ENCODE measurements around the gene SLC25A12.
"Not testable (repeated sequence)": the region's sequence is repeated elsewhere in the genome, so short reads cannot be mapped to it uniquely, and the experiment has no call there.

SLC25A12 gene

GRCh38 chr2:171813126-171813525 lies 80.9 kb downstream of the SLC25A12 start:
- Histone ChIP-seq H2BK12ac (ENCODE audit: low read length) (no peak overlapping the region), H3K9ac (ENCODE audit: low read depth, low read length, poor library complexity) (no peak overlapping the region), H3K27me3 (ENCODE audit: control insufficient read depth in 3 of 3, insufficient read depth in 3 of 3, low read depth in 1 of 3, low read length in 3 of 3) (no peaks in the 10 kb centered on the region), H4K91ac (ENCODE audit: low read depth, low read length, poor library complexity) (no peak overlapping the region), H3K9me3 (replicated peaks in 1 of 2; ENCODE audit: control insufficient read depth in 2 of 2, insufficient read depth in 1 of 2, low read depth in 1 of 2, low read length in 2 of 2) (no peaks in the 10 kb centered on the region), H3K79me1 (ENCODE audit: low read depth, low read length) (no peaks in the 10 kb centered on the region), H3K23ac (ENCODE audit: low read depth, low read length, poor library complexity) (no peak overlapping the region), H3K4me2 (ENCODE audit: insufficient read depth, low read length, poor library complexity, severe bottlenecking) (no peak overlapping the region), H3K18ac (ENCODE audit: low read length) (no peak overlapping the region), H3K4me3 (ENCODE audit: low read length in 2 of 2) (no peak overlapping the region), H2AFZ (ENCODE audit: low read length) (no peak overlapping the region), H2AK5ac (ENCODE audit: low read depth, low read length) (no peak overlapping the region), H2BK15ac (ENCODE audit: low read length) (no peak overlapping the region), H3K36me3 (replicated peaks in 1 of 2; ENCODE audit: control insufficient read depth in 2 of 2, insufficient read depth in 2 of 2, low read length in 2 of 2) (peaks cover 0 to 8% of the 10 kb centered on the region in 2 donors), H4K8ac (ENCODE audit: low read depth, low read length) (no peak overlapping the region), H3K4me1 (ENCODE audit: control insufficient read depth in 2 of 2, insufficient read depth in 1 of 2, low read depth in 1 of 2, low read length in 2 of 2) (no peaks in the 10 kb centered on the region), H3K27ac (replicated peaks; ENCODE audit: low read length) (no peak overlapping the region), H2BK120ac (ENCODE audit: low read depth, low read length) (no peak overlapping the region), H3K14ac (ENCODE audit: low read length) (no peak overlapping the region), H2BK5ac (ENCODE audit: low read length) (no peak overlapping the region), H3K4ac (ENCODE audit: low read length) (no peak overlapping the region)
- WGBS, 2 donors (ENCODE audit: extremely low coverage in 2 of 2, insufficient read length in 2 of 2, insufficient replicate concordance in 1 of 2): no CpG with 5 or more reads among the region's 3 CpGs
- no peak for DNase-seq (ENCODE audit: low spot score)

- Histone ChIP-seq H3K18ac (ENCODE audit: low read length) (no peak overlapping the region), H3K4ac (ENCODE audit: low read length) (no peak overlapping the region), H3K27ac (replicated peaks; ENCODE audit: low read length) (no peak overlapping the region), H4K8ac (ENCODE audit: low read depth, low read length) (no peak overlapping the region), H2BK15ac (ENCODE audit: low read length) (no peak overlapping the region), H2BK5ac (ENCODE audit: low read length) (no peak overlapping the region), H3K9me3 (replicated peaks in 1 of 2; ENCODE audit: control insufficient read depth in 2 of 2, insufficient read depth in 1 of 2, low read depth in 1 of 2, low read length in 2 of 2) (no peaks in the 10 kb centered on the region), H2BK12ac (ENCODE audit: low read length) (no peak overlapping the region), H2BK120ac (ENCODE audit: low read depth, low read length) (no peak overlapping the region), H3K36me3 (replicated peaks in 1 of 2; ENCODE audit: control insufficient read depth in 2 of 2, insufficient read depth in 2 of 2, low read length in 2 of 2) (peaks cover 0 to 8% of the 10 kb centered on the region in 2 donors), H3K9ac (ENCODE audit: low read depth, low read length, poor library complexity) (no peak overlapping the region), H2AFZ (ENCODE audit: low read length) (no peak overlapping the region), H2AK5ac (ENCODE audit: low read depth, low read length) (no peak overlapping the region), H3K4me1 (ENCODE audit: control insufficient read depth in 2 of 2, insufficient read depth in 1 of 2, low read depth in 1 of 2, low read length in 2 of 2) (peaks cover 2 to 3% of the 10 kb centered on the region in 2 donors), H3K14ac (ENCODE audit: low read length) (no peak overlapping the region), H3K4me3 (ENCODE audit: low read length in 2 of 2) (no peak overlapping the region), H3K79me1 (ENCODE audit: low read depth, low read length) (no peaks in the 10 kb centered on the region), H4K91ac (ENCODE audit: low read depth, low read length, poor library complexity) (no peak overlapping the region), H3K23ac (ENCODE audit: low read depth, low read length, poor library complexity) (no peak overlapping the region), H3K27me3 (ENCODE audit: control insufficient read depth in 3 of 3, insufficient read depth in 3 of 3, low read depth in 1 of 3, low read length in 3 of 3) (no peaks in the 10 kb centered on the region), H3K4me2 (ENCODE audit: insufficient read depth, low read length, poor library complexity, severe bottlenecking) (no peak overlapping the region)
- WGBS, 2 donors (ENCODE audit: extremely low coverage in 2 of 2, insufficient read length in 2 of 2, insufficient replicate concordance in 1 of 2): no CpG with 5 or more reads among the region's 4 CpGs
- no peak for DNase-seq (ENCODE audit: low spot score)
Measured at GRCh38 chr2:171811245-171811628, 82.8 kb downstream of the SLC25A12 start.

- H2BK12ac ChIP-seq (ENCODE audit: low read length): no peak overlapping the region
- no peak overlapping the region for H2BK5ac ChIP-seq (ENCODE audit: low read length)
- H3K4ac ChIP-seq (ENCODE audit: low read length): no peak overlapping the region
- no peaks in the 10 kb centered on the region for H3K79me1 ChIP-seq (ENCODE audit: low read depth, low read length)
- no peak overlapping the region for H3K27ac ChIP-seq (replicated peaks; ENCODE audit: low read length)
- WGBS, 2 donors (ENCODE audit: extremely low coverage in 2 of 2, insufficient read length in 2 of 2, insufficient replicate concordance in 1 of 2): no CpG with 5 or more reads among the region's 5 CpGs
- no peak overlapping the region for H3K9ac ChIP-seq (ENCODE audit: low read depth, low read length, poor library complexity)
- no peak overlapping the region for H4K8ac ChIP-seq (ENCODE audit: low read depth, low read length)
- no peak overlapping the region for H3K4me3 ChIP-seq (ENCODE audit: low read length in 2 of 2)
- peaks cover 2 to 3% of the 10 kb centered on the region in 2 donors for H3K4me1 ChIP-seq (ENCODE audit: control insufficient read depth in 2 of 2, insufficient read depth in 1 of 2, low read depth in 1 of 2, low read length in 2 of 2)
- no peak overlapping the region for H2BK15ac ChIP-seq (ENCODE audit: low read length)
- no peak overlapping the region for H3K18ac ChIP-seq (ENCODE audit: low read length)
- no peak overlapping the region for H2AK5ac ChIP-seq (ENCODE audit: low read depth, low read length)
- no peaks in the 10 kb centered on the region for H3K9me3 ChIP-seq (replicated peaks in 1 of 2; ENCODE audit: control insufficient read depth in 2 of 2, insufficient read depth in 1 of 2, low read depth in 1 of 2, low read length in 2 of 2)
- DNase-seq (ENCODE audit: low spot score): no peak
- H3K36me3 ChIP-seq (replicated peaks in 1 of 2; ENCODE audit: control insufficient read depth in 2 of 2, insufficient read depth in 2 of 2, low read length in 2 of 2): peaks cover 0 to 11% of the 10 kb centered on the region in 2 donors
- H3K14ac ChIP-seq (ENCODE audit: low read length): no peak overlapping the region
- H3K27me3 ChIP-seq (ENCODE audit: control insufficient read depth in 3 of 3, insufficient read depth in 3 of 3, low read depth in 1 of 3, low read length in 3 of 3): no peaks in the 10 kb centered on the region
- H2BK120ac ChIP-seq (ENCODE audit: low read depth, low read length): no peak overlapping the region
- no peak overlapping the region for H3K23ac ChIP-seq (ENCODE audit: low read depth, low read length, poor library complexity)
- no peak overlapping the region for H3K4me2 ChIP-seq (ENCODE audit: insufficient read depth, low read length, poor library complexity, severe bottlenecking)
- no peak overlapping the region for H2AFZ ChIP-seq (ENCODE audit: low read length)
- H4K91ac ChIP-seq (ENCODE audit: low read depth, low read length, poor library complexity): no peak overlapping the region
Measured at GRCh38 chr2:171810422-171811244, 83.4 kb downstream of the SLC25A12 start.

GRCh38 chr2:171808885-171809284 lies 85.2 kb downstream of the SLC25A12 start:
- H3K23ac ChIP-seq (ENCODE audit: low read depth, low read length, poor library complexity); H2AFZ ChIP-seq (ENCODE audit: low read length); H3K9ac ChIP-seq (ENCODE audit: low read depth, low read length, poor library complexity); H3K4me1 ChIP-seq (ENCODE audit: control insufficient read depth in 2 of 2, insufficient read depth in 1 of 2, low read depth in 1 of 2, low read length in 2 of 2); H4K8ac ChIP-seq (ENCODE audit: low read depth, low read length); H3K4ac ChIP-seq (ENCODE audit: low read length); H3K9me3 ChIP-seq (replicated peaks in 1 of 2; ENCODE audit: control insufficient read depth in 2 of 2, insufficient read depth in 1 of 2, low read depth in 1 of 2, low read length in 2 of 2); H3K4me3 ChIP-seq (ENCODE audit: low read length in 2 of 2); H2AK5ac ChIP-seq (ENCODE audit: low read depth, low read length); H2BK5ac ChIP-seq (ENCODE audit: low read length); H3K14ac ChIP-seq (ENCODE audit: low read length); H4K91ac ChIP-seq (ENCODE audit: low read depth, low read length, poor library complexity); H3K79me1 ChIP-seq (ENCODE audit: low read depth, low read length); H3K4me2 ChIP-seq (ENCODE audit: insufficient read depth, low read length, poor library complexity, severe bottlenecking); H2BK15ac ChIP-seq (ENCODE audit: low read length); DNase-seq (ENCODE audit: low spot score); H2BK12ac ChIP-seq (ENCODE audit: low read length); H3K27ac ChIP-seq (replicated peaks; ENCODE audit: low read length); H3K27me3 ChIP-seq (ENCODE audit: control insufficient read depth in 3 of 3, insufficient read depth in 3 of 3, low read depth in 1 of 3, low read length in 3 of 3); H2BK120ac ChIP-seq (ENCODE audit: low read depth, low read length); H3K18ac ChIP-seq (ENCODE audit: low read length): not testable (repeated sequence)
- peaks cover 0 to 16% of the 10 kb centered on the region in 2 donors for H3K36me3 ChIP-seq (replicated peaks in 1 of 2; ENCODE audit: control insufficient read depth in 2 of 2, insufficient read depth in 2 of 2, low read length in 2 of 2)
